CD4-positive, alpha-beta T cell (primary cell): ENCODE measurements around the gene COBL. TPM values are rescaled to one million over a fixed set of nuclear protein-coding genes. Genes with fewer than 3 reads are reported as not detected.

Source experiments
- ATAC-seq: fragments of 200-7000 bp; cut with Tn5 transposase; one replicate; pipeline ENCODE4 v1.10.0; 2022; ENCODE audit warnings: mild to moderate bottlenecking; ENCODE audit not compliant: poor library complexity
- CTCF ChIA-PET: fragments of 350-600 bp; sonication (Branson Sonifier 250); formaldehyde crosslinking; loops from one replicate; lab custom pipeline; 2021; ENCODE audit warnings: antibody characterized with exemption, inconsistent platforms; lab: Charles Lee
- POLR2A ChIA-PET: fragments of 350-600 bp; sonication (Branson Sonifier 250); formaldehyde crosslinking; loops from one replicate; lab custom pipeline; 2021; ENCODE audit warnings: antibody characterized with exemption, inconsistent platforms; lab: Charles Lee
- DNase-seq, 14 experiments: peaks; one replicate each; pipeline ENCODE4 v3.0.0-alpha.2; 2013 to 2020; ENCODE audit warnings: mixed read lengths in 2 of 14
- H3K27ac ChIP-seq, 2 donors: one replicate each; pipeline versions ENCODE4 v1.5.1 to v1.7.0; 2013; ENCODE audit warnings: low read length in 2 of 2, low read depth in 1 of 2, mild to moderate bottlenecking in 1 of 2
- H3K27me3 ChIP-seq, 2 experiments: 1 replicate in 1 of 2; 2 replicates in 1 of 2; pipeline versions ENCODE4 v1.6.1 to v1.7.0; 2013; ENCODE audit warnings: low read length in 2 of 2, control low read depth in 1 of 2, mild to moderate bottlenecking in 1 of 2, moderate library complexity in 1 of 2; ENCODE audit not compliant: insufficient read depth in 2 of 2, control insufficient read depth in 1 of 2
- H3K36me3 ChIP-seq: one replicate; pipeline ENCODE4 v1.6.1; 2013; ENCODE audit warnings: low read length, control low read depth; ENCODE audit not compliant: insufficient read depth
- H3K4me1 ChIP-seq: one replicate; pipeline ENCODE4 v1.6.1; 2013; ENCODE audit warnings: low read length, control low read depth; ENCODE audit not compliant: insufficient read depth
- H3K4me3 ChIP-seq: one replicate; pipeline ENCODE4 v1.5.1; 2013; ENCODE audit warnings: mild to moderate bottlenecking, low read length, moderate library complexity
- H3K9me3 ChIP-seq, 2 experiments: 1 replicate in 1 of 2; 2 replicates in 1 of 2; pipeline versions ENCODE4 v1.6.1 to v1.7.0; 2013; ENCODE audit warnings: low read length in 2 of 2, mild to moderate bottlenecking in 2 of 2, control low read depth in 1 of 2, moderate library complexity in 1 of 2; ENCODE audit not compliant: control insufficient read depth in 1 of 2, insufficient read depth in 1 of 2
- H3K27ac Mint-ChIP-seq: one replicate; pipeline ENCODE4 v1.8.0; 2020; ENCODE audit warnings: mixed read lengths
- H3K27me3 Mint-ChIP-seq: one replicate; pipeline ENCODE4 v1.8.0; 2021; ENCODE audit warnings: mixed read lengths
- H3K36me3 Mint-ChIP-seq: one replicate; pipeline ENCODE4 v1.8.0; 2021; ENCODE audit warnings: low read depth, mixed read lengths
- H3K4me1 Mint-ChIP-seq: one replicate; pipeline ENCODE4 v1.8.0; 2021; ENCODE audit warnings: low read depth, mixed read lengths
- H3K4me3 Mint-ChIP-seq: one replicate; pipeline ENCODE4 v1.8.0; 2020; ENCODE audit warnings: mild to moderate bottlenecking, mixed read lengths
- H3K9me3 Mint-ChIP-seq: one replicate; pipeline ENCODE4 v1.8.0; 2020; ENCODE audit warnings: mixed read lengths
- intact Hi-C, 2 experiments: fragments of 100-400 bp; cut with DNase I in 1 of 2; cut with micrococcal nuclease in 1 of 2; formaldehyde crosslinking; loops; one replicate each; pipeline versions ENCODE4 v1.15.1 to v1.9.0; 2023 to 2025; cut with DNase I, micrococcal nuclease
- total RNA-seq, 174 experiments: library from RNA in 2 of 174; stranded (reverse) in 2 of 174; gene quantifications; one replicate each; pipeline ENCODE4 v1.2.3 and lab custom pipeline; 2021 to 2026
- TF ChIP-seq, protein P1 (sequence below): fragments of 200-600 bp; IDR thresholded peaks from one replicate; pipeline ENCODE4 v1.8.0; 2022; ENCODE audit warnings: antibody characterized with exemption, mild to moderate bottlenecking

Gene COBL
- total RNA-seq, 2 experiments from 2014 or later, result not detected

- POLR2A ChIA-PET, result no interaction called here
- TF ChIP-seq, protein P1, sequence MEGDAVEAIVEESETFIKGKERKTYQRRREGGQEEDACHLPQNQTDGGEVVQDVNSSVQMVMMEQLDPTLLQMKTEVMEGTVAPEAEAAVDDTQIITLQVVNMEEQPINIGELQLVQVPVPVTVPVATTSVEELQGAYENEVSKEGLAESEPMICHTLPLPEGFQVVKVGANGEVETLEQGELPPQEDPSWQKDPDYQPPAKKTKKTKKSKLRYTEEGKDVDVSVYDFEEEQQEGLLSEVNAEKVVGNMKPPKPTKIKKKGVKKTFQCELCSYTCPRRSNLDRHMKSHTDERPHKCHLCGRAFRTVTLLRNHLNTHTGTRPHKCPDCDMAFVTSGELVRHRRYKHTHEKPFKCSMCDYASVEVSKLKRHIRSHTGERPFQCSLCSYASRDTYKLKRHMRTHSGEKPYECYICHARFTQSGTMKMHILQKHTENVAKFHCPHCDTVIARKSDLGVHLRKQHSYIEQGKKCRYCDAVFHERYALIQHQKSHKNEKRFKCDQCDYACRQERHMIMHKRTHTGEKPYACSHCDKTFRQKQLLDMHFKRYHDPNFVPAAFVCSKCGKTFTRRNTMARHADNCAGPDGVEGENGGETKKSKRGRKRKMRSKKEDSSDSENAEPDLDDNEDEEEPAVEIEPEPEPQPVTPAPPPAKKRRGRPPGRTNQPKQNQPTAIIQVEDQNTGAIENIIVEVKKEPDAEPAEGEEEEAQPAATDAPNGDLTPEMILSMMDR, result no peak
- peaks cover 3% of the 10 kb centered on the region for H3K9me3 Mint-ChIP-seq
- intact Hi-C loops, result no loop called here
- H3K36me3 Mint-ChIP-seq, result no peaks in the 10 kb centered on the region
- no peaks in the 10 kb centered on the region for H3K36me3 ChIP-seq
- no peaks in the 10 kb centered on the region for H3K4me1 Mint-ChIP-seq
- H3K27ac Mint-ChIP-seq, result no peak overlapping the region
- ATAC-seq, result no peak
- peaks cover 13% of the 10 kb centered on the region for H3K27me3 Mint-ChIP-seq
- no peaks in the 10 kb centered on the region for H3K27me3 ChIP-seq
- CTCF ChIA-PET, result no interaction called here
- no peak overlapping the region for H3K4me3 ChIP-seq
- DNase-seq, result no peak
- H3K4me1 ChIP-seq, result no peaks in the 10 kb centered on the region
- no peak overlapping the region for H3K27ac ChIP-seq
- no peak overlapping the region for H3K4me3 Mint-ChIP-seq
- peaks cover 0 to 4% of the 10 kb centered on the region in 2 experiments for H3K9me3 ChIP-seq
Measured at GRCh38 chr7:50970092-50970491, 346.5 kb downstream of the COBL start.
